ENCODE measurements around the gene ARHGEF10L. TPM values are rescaled to one million over a fixed set of nuclear protein-coding genes. Genes with fewer than 3 reads are reported as not detected.

The ARHGEF10L gene
- total RNA-seq, 2 experiments from 2014 or later, result not detected

GRCh38 chr1:17566417-17566816 lies 26.9 kb downstream of the ARHGEF10L start:
- H3K36me3 Mint-ChIP-seq, result no peaks in the 10 kb centered on the region
- no peak for DNase-seq
- H3K27ac Mint-ChIP-seq, result no peak overlapping the region
- H3K4me3 Mint-ChIP-seq, result no peak overlapping the region
- no peaks in the 10 kb centered on the region for H3K4me1 Mint-ChIP-seq
- H3K27me3 Mint-ChIP-seq, result peaks cover 11% of the 10 kb centered on the region
- no peaks in the 10 kb centered on the region for H3K9me3 Mint-ChIP-seq

DNA sequence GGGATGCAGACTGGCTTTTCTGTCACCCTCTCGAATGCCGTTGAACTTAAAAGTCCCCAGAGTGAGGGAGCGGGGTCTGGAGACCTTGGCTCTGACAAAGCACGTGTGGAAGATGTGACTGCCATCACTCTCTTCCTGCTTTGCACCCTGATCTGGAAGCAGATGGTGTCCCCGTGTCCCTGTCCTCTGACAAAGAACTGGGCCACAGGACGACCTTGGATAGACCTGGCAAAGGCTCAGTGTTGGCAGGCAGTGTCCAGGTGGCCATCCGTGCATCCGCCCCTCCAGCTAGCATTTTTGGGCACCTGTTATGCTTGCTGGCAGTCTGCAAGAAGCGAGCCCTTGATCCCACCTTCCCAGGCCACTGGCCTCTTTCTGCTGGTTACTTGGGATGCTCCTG lies 27.4 kb downstream of the ARHGEF10L start:
- no peak for DNase-seq
- Mint-ChIP-seq H3K27ac (no peak overlapping the region), H3K4me3 (no peak overlapping the region), H3K36me3 (no peaks in the 10 kb centered on the region), H3K27me3 (peaks cover 11% of the 10 kb centered on the region), H3K9me3 (no peaks in the 10 kb centered on the region), H3K4me1 (no peaks in the 10 kb centered on the region)

- Mint-ChIP-seq H3K4me3 (no peak overlapping the region), H3K36me3 (no peaks in the 10 kb centered on the region)
- no peak for DNase-seq
These were observed 28.1 kb downstream of the ARHGEF10L start for GRCh38 chr1:17567582-17567981.

DNA sequence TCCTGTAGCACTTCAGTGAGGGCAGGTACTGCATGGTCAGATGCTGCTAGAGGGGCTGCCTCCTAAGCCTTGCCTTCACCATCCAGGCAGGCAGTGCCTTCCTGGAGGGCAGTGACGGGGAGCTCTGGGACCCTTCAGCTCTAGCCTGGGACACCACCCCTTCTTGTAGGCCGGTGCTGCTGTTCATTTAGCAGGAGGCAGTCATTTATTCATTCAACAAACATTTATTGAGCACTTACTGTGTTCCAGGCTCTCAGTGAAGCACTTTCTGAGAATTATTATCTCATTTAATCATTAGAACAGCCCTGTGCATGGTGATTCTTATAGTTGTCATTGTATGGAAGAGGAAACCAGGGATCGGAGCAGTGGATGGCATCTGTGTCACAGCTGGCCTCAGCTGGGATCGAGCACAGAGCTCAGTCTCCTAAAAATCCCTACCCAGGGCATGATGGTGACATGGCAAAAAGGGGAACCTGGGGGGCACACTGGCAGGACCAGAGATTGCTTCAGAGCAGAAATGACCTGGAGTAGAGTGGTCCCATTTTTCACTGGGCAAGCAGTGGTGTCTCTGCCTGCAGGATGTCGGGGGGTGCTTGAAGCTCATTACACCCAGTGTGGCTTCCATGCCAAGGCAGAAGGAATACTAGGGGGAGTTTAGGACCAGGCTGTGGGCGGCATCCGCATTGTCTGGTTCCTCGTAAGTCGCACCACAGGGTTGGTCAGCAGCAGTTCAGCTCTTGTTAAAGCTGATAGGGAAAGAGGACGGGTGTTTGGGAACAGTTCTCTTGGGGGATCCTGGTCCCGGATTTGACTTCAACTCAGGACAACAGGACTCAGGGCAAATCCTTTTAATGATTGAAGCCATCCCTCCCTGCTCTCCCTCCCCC lies 28.8 kb downstream of the ARHGEF10L start:
- peaks cover 11% of the 10 kb centered on the region for H3K27me3 Mint-ChIP-seq
- H3K27ac Mint-ChIP-seq, result no peak overlapping the region
- H3K9me3 Mint-ChIP-seq, result no peaks in the 10 kb centered on the region
- no peaks in the 10 kb centered on the region for H3K4me1 Mint-ChIP-seq
- no peaks in the 10 kb centered on the region for H3K36me3 Mint-ChIP-seq
- H3K4me3 Mint-ChIP-seq, result no peak overlapping the region
- no peak for DNase-seq

More at GRCh38 chr1:17567582-17567981, 28.1 kb downstream of the ARHGEF10L start:
- peaks cover 11% of the 10 kb centered on the region for H3K27me3 Mint-ChIP-seq
- no peaks in the 10 kb centered on the region for H3K9me3 Mint-ChIP-seq
- no peak overlapping the region for H3K27ac Mint-ChIP-seq
- no peaks in the 10 kb centered on the region for H3K4me1 Mint-ChIP-seq

DNA sequence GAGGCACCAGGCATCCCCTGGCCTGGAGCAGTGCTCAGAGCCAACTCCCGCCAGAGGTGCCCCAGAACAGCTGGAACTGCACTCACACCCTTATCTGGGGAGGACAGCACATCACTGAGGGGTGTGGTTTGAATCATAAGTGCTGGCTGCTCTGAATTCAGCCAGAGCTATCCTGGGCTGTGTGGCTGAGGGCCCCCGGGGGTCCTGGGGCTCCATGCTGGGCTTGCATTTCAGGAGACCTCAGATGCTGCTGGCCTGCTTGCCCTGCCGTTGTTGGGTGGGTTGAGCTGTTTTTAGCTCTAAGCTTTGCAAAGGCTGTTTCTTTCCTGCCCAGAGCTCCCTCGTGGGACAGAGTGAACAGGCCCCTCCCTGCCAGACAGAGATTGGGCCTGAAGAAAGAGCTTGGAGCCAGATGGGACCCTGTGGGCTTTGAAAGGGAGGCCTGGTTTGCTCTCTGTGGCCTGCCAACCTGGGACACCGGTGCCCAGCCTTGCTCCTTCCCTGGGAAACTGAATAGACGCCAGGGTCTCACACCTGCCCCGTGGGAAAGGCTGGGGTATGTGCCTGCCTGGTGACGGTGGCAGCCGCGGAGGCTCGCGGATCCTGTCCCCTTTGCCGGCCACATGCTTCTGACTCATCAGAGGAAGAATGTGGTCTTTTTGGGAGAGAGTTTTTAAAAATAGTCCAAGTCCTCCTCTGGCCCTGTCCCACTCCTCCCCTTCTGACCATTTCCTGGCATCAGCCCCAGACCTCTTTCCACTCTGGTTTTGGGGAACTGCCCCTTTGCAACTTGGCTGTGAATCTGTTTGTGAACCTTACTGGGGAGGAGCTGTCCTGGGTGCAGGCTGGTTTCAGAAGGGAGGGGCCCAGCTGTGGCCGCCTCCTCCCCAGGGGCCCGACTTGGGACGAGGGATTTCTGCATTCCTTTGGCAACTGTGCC lies 30.0 kb downstream of the ARHGEF10L start:
- Mint-ChIP-seq H3K36me3 (no peaks in the 10 kb centered on the region), H3K27ac (no peak overlapping the region), H3K4me3 (no peak overlapping the region), H3K4me1 (no peaks in the 10 kb centered on the region), H3K27me3 (peaks cover 11% of the 10 kb centered on the region), H3K9me3 (no peaks in the 10 kb centered on the region)
- no peak for DNase-seq

DNA sequence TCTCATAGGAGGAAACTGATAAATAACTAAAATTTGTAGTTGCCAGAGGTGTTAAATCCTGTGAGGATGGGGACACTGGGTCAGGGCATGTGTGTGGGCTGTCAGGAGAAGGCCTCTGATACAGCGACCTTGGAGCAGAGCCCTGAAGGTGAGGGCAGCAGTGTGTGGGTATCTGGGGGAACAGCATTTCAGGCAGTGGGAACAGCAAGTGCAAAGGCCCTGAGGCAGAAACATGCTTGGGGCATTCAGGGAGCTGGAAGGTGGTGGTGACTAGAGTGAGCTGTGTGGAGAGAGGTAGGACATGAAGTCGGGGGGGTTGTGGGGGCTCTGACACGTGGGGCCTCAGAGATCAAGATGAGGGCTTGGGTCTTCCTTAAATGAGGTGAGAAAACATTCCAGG lies 30.7 kb downstream of the ARHGEF10L start:
- peaks cover 11% of the 10 kb centered on the region for H3K27me3 Mint-ChIP-seq
- no peaks in the 10 kb centered on the region for H3K4me1 Mint-ChIP-seq
- no peak overlapping the region for H3K4me3 Mint-ChIP-seq
- no peaks in the 10 kb centered on the region for H3K36me3 Mint-ChIP-seq
- H3K27ac Mint-ChIP-seq, result no peak overlapping the region
- no peak for DNase-seq
- no peaks in the 10 kb centered on the region for H3K9me3 Mint-ChIP-seq

GRCh38 chr1:17572264-17572985 lies 32.9 kb downstream of the ARHGEF10L start:
- no peak for DNase-seq
- H3K27me3 Mint-ChIP-seq, result peaks cover 11% of the 10 kb centered on the region
- H3K27ac Mint-ChIP-seq, result no peak overlapping the region

DNA sequence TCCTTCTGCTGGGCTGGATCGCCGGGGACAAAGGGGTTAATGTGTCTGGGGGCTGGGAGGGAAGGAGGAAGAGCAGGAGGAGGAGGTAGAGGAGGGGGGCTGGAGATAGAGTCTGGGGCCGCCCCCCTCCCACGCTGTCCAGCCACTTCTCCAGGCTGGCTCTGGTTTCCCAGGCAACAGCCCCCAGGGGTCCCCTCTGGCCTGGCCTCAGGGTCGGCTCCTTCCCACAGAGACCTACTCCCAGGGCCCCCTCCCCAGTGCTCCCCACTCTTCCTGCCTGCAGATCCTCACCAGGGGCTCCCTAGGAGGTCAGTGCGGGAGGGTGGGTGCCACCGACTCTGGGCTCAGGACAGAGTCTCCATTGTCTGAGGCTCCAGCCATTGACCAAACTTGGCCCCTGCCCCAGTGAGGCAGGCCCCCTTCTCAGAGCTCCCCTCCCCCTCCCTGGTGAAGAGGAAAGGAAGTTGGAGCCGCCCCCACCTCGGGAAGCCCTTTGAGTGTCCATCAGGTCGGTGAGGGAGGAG lies 34.1 kb downstream of the ARHGEF10L start:
- Mint-ChIP-seq H3K4me3 (no peak overlapping the region), H3K36me3 (no peaks in the 10 kb centered on the region), H3K9me3 (no peaks in the 10 kb centered on the region), H3K4me1 (no peaks in the 10 kb centered on the region), H3K27ac (no peak overlapping the region), H3K27me3 (peaks cover 11% of the 10 kb centered on the region)
- DNase-seq, result no peak

More at GRCh38 chr1:17572264-17572985, 32.9 kb downstream of the ARHGEF10L start:
- H3K9me3 Mint-ChIP-seq, result no peaks in the 10 kb centered on the region
- H3K36me3 Mint-ChIP-seq, result no peaks in the 10 kb centered on the region
- H3K4me1 Mint-ChIP-seq, result no peaks in the 10 kb centered on the region
- no peak overlapping the region for H3K4me3 Mint-ChIP-seq

GRCh38 chr1:17574516-17574915 lies 35.0 kb downstream of the ARHGEF10L start:
- Mint-ChIP-seq H3K27ac (no peak overlapping the region), H3K4me1 (no peaks in the 10 kb centered on the region), H3K36me3 (no peaks in the 10 kb centered on the region)

GRCh38 chr1:17575797-17576518 lies 36.5 kb downstream of the ARHGEF10L start:
- no peaks in the 10 kb centered on the region for H3K9me3 Mint-ChIP-seq
- no peaks in the 10 kb centered on the region for H3K36me3 Mint-ChIP-seq
- no peaks in the 10 kb centered on the region for H3K27me3 Mint-ChIP-seq
- H3K27ac Mint-ChIP-seq, result no peak overlapping the region
- DNase-seq, result no peak
- no peaks in the 10 kb centered on the region for H3K4me1 Mint-ChIP-seq
- no peak overlapping the region for H3K4me3 Mint-ChIP-seq

More at GRCh38 chr1:17574516-17574915, 35.0 kb downstream of the ARHGEF10L start:
- Mint-ChIP-seq H3K9me3 (no peaks in the 10 kb centered on the region), H3K27me3 (peaks cover 11% of the 10 kb centered on the region), H3K4me3 (no peak overlapping the region)
- no peak for DNase-seq

- H3K36me3 Mint-ChIP-seq, result no peaks in the 10 kb centered on the region
- H3K27me3 Mint-ChIP-seq, result no peaks in the 10 kb centered on the region
- no peaks in the 10 kb centered on the region for H3K4me1 Mint-ChIP-seq
- DNase-seq, result no peak
- no peak overlapping the region for H3K27ac Mint-ChIP-seq
- H3K9me3 Mint-ChIP-seq, result no peaks in the 10 kb centered on the region
- H3K4me3 Mint-ChIP-seq, result no peak overlapping the region
These were observed 37.0 kb downstream of the ARHGEF10L start for GRCh38 chr1:17576519-17576853.

- no peaks in the 10 kb centered on the region for H3K36me3 Mint-ChIP-seq
- no peaks in the 10 kb centered on the region for H3K4me1 Mint-ChIP-seq
- H3K9me3 Mint-ChIP-seq, result no peaks in the 10 kb centered on the region
- no peak overlapping the region for H3K4me3 Mint-ChIP-seq
- no peak for DNase-seq
- no peaks in the 10 kb centered on the region for H3K27me3 Mint-ChIP-seq
- no peak overlapping the region for H3K27ac Mint-ChIP-seq
These were observed 38.4 kb downstream of the ARHGEF10L start for GRCh38 chr1:17577907-17578297.

GRCh38 chr1:17579951-17580939 lies 40.7 kb downstream of the ARHGEF10L start:
- H3K4me3 Mint-ChIP-seq, result no peak overlapping the region
- H3K36me3 Mint-ChIP-seq, result no peaks in the 10 kb centered on the region
- no peak overlapping the region for H3K27ac Mint-ChIP-seq
- no peaks in the 10 kb centered on the region for H3K4me1 Mint-ChIP-seq
- no peaks in the 10 kb centered on the region for H3K27me3 Mint-ChIP-seq
- DNase-seq, result no peak
- no peaks in the 10 kb centered on the region for H3K9me3 Mint-ChIP-seq

Measured in activated naive CD8-positive, alpha-beta T cell treated with anti-CD3 and anti-CD28 coated beads for 36 hours (primary cell).